Erythroblast (primary cell): ENCODE measurements around the gene NAE1.
"Not testable (repeated sequence)": the region's sequence is repeated elsewhere in the genome, so short reads cannot be mapped to it uniquely, and the experiment has no call there.

Experiments
- DNase-seq, 2 experiments: peaks; one replicate each; lab custom pipeline; 2025; lab: John Stamatoyannopoulos, UW
- GATA1 ChIP-seq: IDR thresholded peaks from 2 replicates; pipeline ENCODE4 v1.6.1; 2011; ENCODE audit warnings: low read depth, mild to moderate bottlenecking, control low read depth, low read length, moderate library complexity
- POLR2A ChIP-seq: IDR thresholded peaks from 2 replicates; pipeline ENCODE4 v1.6.1; 2011; ENCODE audit warnings: mild to moderate bottlenecking, low read length

The NAE1 gene

GRCh38 chr16:66802159-66802558 is 28.6 kb downstream of the NAE1 start:
- no peak for TF ChIP-seq POLR2A
- TF ChIP-seq GATA1, result no peak
- no peak for DNase-seq

- TF ChIP-seq GATA1 (no peak), POLR2A (no peak)
- DNase-seq, result no peak
Observed at GRCh38 chr16:66801320-66802105, 29.3 kb downstream of the NAE1 start, which contains the start of gene TERB1. Gene TERB1, minus strand, starts transcription at chr16:66801584. Its CDS starts 4,786 bp downstream, at chr16:66796798.

- DNase-seq, result no peak
- TF ChIP-seq POLR2A, result no peak
- TF ChIP-seq GATA1, result no peak
Observed at GRCh38 chr16:66800856-66801255, 29.9 kb downstream of the NAE1 start.

GRCh38 chr16:66798161-66798560 is 32.6 kb downstream of the NAE1 start:
- TF ChIP-seq POLR2A (no peak), GATA1 (no peak)
- no peak for DNase-seq

GRCh38 chr16:66793984-66794383 is 36.8 kb downstream of the NAE1 start:
- not testable (repeated sequence) for DNase-seq

GRCh38 chr16:66790130-66790733 is 40.5 kb downstream of the NAE1 start:
- DNase-seq, result no peak
- TF ChIP-seq GATA1 (no peak), POLR2A (no peak)

- no peak for DNase-seq
- TF ChIP-seq GATA1 (no peak), POLR2A (no peak)
Observed at GRCh38 chr16:66787427-66787826, 43.3 kb downstream of the NAE1 start.

- TF ChIP-seq GATA1 (no peak), POLR2A (no peak)
- DNase-seq, result no peak
Observed at GRCh38 chr16:66786551-66786950, 44.2 kb downstream of the NAE1 start.

- DNase-seq, result no peak
- no peak for TF ChIP-seq POLR2A
- no peak for TF ChIP-seq GATA1
Observed at GRCh38 chr16:66776457-66776856, 54.3 kb downstream of the NAE1 start.

GRCh38 chr16:66774981-66775380 is 55.8 kb downstream of the NAE1 start:
- no peak for TF ChIP-seq GATA1
- no peak for DNase-seq

- TF ChIP-seq POLR2A (no peak), GATA1 (no peak)
- no peak for DNase-seq
Observed at GRCh38 chr16:66758086-66758485, 72.7 kb downstream of the NAE1 start.

GRCh38 chr16:66754819-66755218 is 76.0 kb downstream of the NAE1 start:
- DNase-seq, result no peak
- TF ChIP-seq GATA1 (no peak), POLR2A (no peak)

GRCh38 chr16:66754211-66754610 is 76.6 kb downstream of the NAE1 start:
- no peak for TF ChIP-seq POLR2A
- no peak for DNase-seq

GRCh38 chr16:66752958-66753357 is 77.8 kb downstream of the NAE1 start:
- peak; percentile 12 to 21 for DNase-seq
- no peak for TF ChIP-seq GATA1
- TF ChIP-seq POLR2A, result no peak
